Astrocyte (in vitro differentiated cells and primary cell): Measurements from ENCODE around the gene ZXDC. TPM values are rescaled to one million over a fixed set of nuclear protein-coding genes. Genes with fewer than 3 reads are reported as not detected.

Experiments
- DNase-seq: peaks from one replicate; pipeline ENCODE4 v3.0.0-alpha.2; 2010; ENCODE audit warnings: low read depth
- FAIRE-seq: peaks from 2 replicates; lab custom pipeline; 2011; peaks lifted over from hg19 to GRCh38; lab: Jason Lieb, UNC
- H2AFZ ChIP-seq: 2 replicates; pipeline ENCODE4 v1.6.0; 2012; ENCODE audit warnings: low read depth, low read length, inconsistent platforms
- H3K27ac ChIP-seq: 2 replicates; pipeline ENCODE4 v1.5.1; 2011; ENCODE audit warnings: low read depth, low read length, inconsistent platforms
- H3K27me3 ChIP-seq: 2 replicates; pipeline ENCODE4 v1.6.0; 2011; ENCODE audit warnings: low read length, inconsistent platforms; ENCODE audit not compliant: insufficient read depth
- H3K36me3 ChIP-seq: 2 replicates; pipeline ENCODE4 v1.5.1; 2011; ENCODE audit warnings: low read length, inconsistent platforms; ENCODE audit not compliant: insufficient read depth
- H3K4me1 ChIP-seq: 2 replicates; pipeline ENCODE4 v1.5.1; 2011; ENCODE audit warnings: low read length, inconsistent platforms; ENCODE audit not compliant: insufficient read depth
- H3K4me2 ChIP-seq: 2 replicates; pipeline ENCODE4 v1.6.0; 2012; ENCODE audit warnings: low read length, inconsistent platforms
- H3K4me3 ChIP-seq: 2 replicates; pipeline ENCODE4 v1.5.1; 2011; ENCODE audit warnings: low read depth, mild to moderate bottlenecking, low read length, inconsistent platforms; ENCODE audit not compliant: insufficient read depth
- H3K79me2 ChIP-seq: 2 replicates; pipeline ENCODE4 v1.6.0; 2012; ENCODE audit warnings: mild to moderate bottlenecking, low read length, inconsistent platforms; ENCODE audit not compliant: insufficient read depth
- H3K9ac ChIP-seq: 2 replicates; pipeline ENCODE4 v1.6.0; 2012; ENCODE audit warnings: mild to moderate bottlenecking, low read length, inconsistent platforms
- H3K9me3 ChIP-seq: 2 replicates; pipeline ENCODE4 v1.5.1; 2012; ENCODE audit warnings: low read depth, mild to moderate bottlenecking, low read length, inconsistent platforms; ENCODE audit not compliant: insufficient read depth
- H4K20me1 ChIP-seq: 2 replicates; pipeline ENCODE4 v1.6.0; 2012; ENCODE audit warnings: low read length, inconsistent platforms; ENCODE audit not compliant: insufficient read depth
- H3K27ac Mint-ChIP-seq: one replicate; pipeline ENCODE4 v1.8.0; 2021; ENCODE audit warnings: mild to moderate bottlenecking, mixed read lengths; ENCODE audit not compliant: unreplicated experiment
- H3K27me3 Mint-ChIP-seq: one replicate; pipeline ENCODE4 v1.8.0; 2021; ENCODE audit warnings: low read depth, mixed read lengths; ENCODE audit not compliant: unreplicated experiment
- H3K36me3 Mint-ChIP-seq: one replicate; pipeline ENCODE4 v1.8.0; 2021; ENCODE audit warnings: low read depth, mixed read lengths; ENCODE audit not compliant: unreplicated experiment
- H3K4me1 Mint-ChIP-seq: one replicate; pipeline ENCODE4 v1.8.0; 2021; ENCODE audit warnings: low read depth, mixed read lengths; ENCODE audit not compliant: unreplicated experiment
- H3K4me3 Mint-ChIP-seq: one replicate; pipeline ENCODE4 v1.8.0; 2021; ENCODE audit warnings: mild to moderate bottlenecking, moderate library complexity, mixed read lengths; ENCODE audit not compliant: unreplicated experiment
- H3K9me3 Mint-ChIP-seq: one replicate; pipeline ENCODE4 v1.8.0; 2021; ENCODE audit warnings: mild to moderate bottlenecking, mixed read lengths; ENCODE audit not compliant: unreplicated experiment
- EZH2 ChIP-seq: IDR thresholded peaks from 2 replicates; pipeline ENCODE4 v1.6.1; 2012; ENCODE audit warnings: mild to moderate bottlenecking, low read length, inconsistent platforms; ENCODE audit not compliant: insufficient read depth
- total RNA-seq: library from RNA; stranded (reverse); gene quantifications from 2 replicates; pipeline ENCODE4 v1.2.1, GENCODE V29; 2021
- TF ChIP-seq, protein P1 (sequence below): IDR thresholded peaks from 2 replicates; pipeline ENCODE4 v1.5.1; 2011; ENCODE audit warnings: low read depth, mild to moderate bottlenecking, inconsistent platforms, low read length, moderate library complexity; ENCODE audit not compliant: insufficient read depth

The ZXDC gene
- total RNA-seq, 1 donor from 2014 or later = 19.6 TPM

DNA sequence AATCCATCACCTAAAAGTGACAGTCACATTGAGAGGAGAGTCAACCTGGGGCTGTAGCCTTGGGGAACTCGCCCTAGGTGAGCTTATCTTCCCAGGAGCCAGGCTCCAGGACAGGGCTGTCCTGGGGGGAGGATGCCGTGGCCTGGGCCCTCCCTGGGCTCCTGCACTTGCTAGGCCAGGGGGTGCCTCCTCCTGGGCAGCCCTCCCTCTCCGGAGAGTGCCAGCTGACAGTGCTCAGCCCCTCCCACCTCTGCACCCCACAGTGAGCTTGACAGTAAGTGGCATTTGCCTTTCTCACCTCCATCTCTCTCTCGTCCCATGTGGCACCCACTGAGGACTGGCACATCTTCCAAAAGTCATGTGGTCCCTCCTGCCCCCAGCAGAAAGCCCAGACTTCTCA, 22.8 kb upstream of the ZXDC start:
- DNase-seq (no peak), FAIRE-seq (no peak)
- H3K79me2 ChIP-seq = no peaks in the 10 kb centered on the region
- no peaks in the 10 kb centered on the region for H3K36me3 ChIP-seq
- no peak overlapping the region for H3K4me2 ChIP-seq
- H3K27me3 Mint-ChIP-seq = peaks cover 9% of the 10 kb centered on the region
- no peaks in the 10 kb centered on the region for H3K9me3 Mint-ChIP-seq
- H3K9ac ChIP-seq = no peak overlapping the region
- no peaks in the 10 kb centered on the region for H3K9me3 ChIP-seq
- H3K4me1 Mint-ChIP-seq = no peaks in the 10 kb centered on the region
- no peaks in the 10 kb centered on the region for H4K20me1 ChIP-seq
- no peak overlapping the region for H2AFZ ChIP-seq
- H3K4me3 Mint-ChIP-seq = no peak overlapping the region
- TF ChIP-seq, protein P1, sequence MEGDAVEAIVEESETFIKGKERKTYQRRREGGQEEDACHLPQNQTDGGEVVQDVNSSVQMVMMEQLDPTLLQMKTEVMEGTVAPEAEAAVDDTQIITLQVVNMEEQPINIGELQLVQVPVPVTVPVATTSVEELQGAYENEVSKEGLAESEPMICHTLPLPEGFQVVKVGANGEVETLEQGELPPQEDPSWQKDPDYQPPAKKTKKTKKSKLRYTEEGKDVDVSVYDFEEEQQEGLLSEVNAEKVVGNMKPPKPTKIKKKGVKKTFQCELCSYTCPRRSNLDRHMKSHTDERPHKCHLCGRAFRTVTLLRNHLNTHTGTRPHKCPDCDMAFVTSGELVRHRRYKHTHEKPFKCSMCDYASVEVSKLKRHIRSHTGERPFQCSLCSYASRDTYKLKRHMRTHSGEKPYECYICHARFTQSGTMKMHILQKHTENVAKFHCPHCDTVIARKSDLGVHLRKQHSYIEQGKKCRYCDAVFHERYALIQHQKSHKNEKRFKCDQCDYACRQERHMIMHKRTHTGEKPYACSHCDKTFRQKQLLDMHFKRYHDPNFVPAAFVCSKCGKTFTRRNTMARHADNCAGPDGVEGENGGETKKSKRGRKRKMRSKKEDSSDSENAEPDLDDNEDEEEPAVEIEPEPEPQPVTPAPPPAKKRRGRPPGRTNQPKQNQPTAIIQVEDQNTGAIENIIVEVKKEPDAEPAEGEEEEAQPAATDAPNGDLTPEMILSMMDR = no peak
- TF ChIP-seq EZH2 = no peak
- no peaks in the 10 kb centered on the region for H3K36me3 Mint-ChIP-seq
- no peaks in the 10 kb centered on the region for H3K4me1 ChIP-seq
- peaks cover 2% of the 10 kb centered on the region for H3K27me3 ChIP-seq
- H3K27ac Mint-ChIP-seq = no peak overlapping the region
- no peak overlapping the region for H3K27ac ChIP-seq
- no peak overlapping the region for H3K4me3 ChIP-seq

DNA sequence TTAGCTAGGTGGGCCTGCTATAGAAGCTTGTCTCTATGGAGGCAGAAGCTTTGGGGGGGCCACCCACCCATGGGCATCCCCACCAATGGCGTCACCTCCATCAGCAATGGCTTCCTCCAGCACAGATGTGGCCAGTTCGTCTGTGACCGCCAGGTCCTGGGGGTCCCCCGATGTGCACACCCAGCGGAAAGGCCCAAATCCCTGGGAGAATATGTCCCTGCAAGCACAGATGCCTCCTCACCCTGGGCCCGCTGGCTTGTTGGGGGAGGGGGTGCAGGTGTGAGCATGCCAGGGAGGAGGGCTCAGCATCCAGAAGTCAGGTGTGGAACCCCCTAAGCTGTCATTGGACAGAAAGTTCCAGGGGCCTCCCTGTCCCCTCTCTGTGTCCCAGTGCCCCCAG, 22.3 kb upstream of the ZXDC start:
- no peak for TF ChIP-seq EZH2
- TF ChIP-seq, protein P1 = no peak
- no peaks in the 10 kb centered on the region for H3K79me2 ChIP-seq
- H3K4me1 Mint-ChIP-seq = no peaks in the 10 kb centered on the region
- no peak overlapping the region for H3K9ac ChIP-seq
- DNase-seq (no peak), FAIRE-seq (no peak)
- H4K20me1 ChIP-seq = no peaks in the 10 kb centered on the region
- no peak overlapping the region for H3K27ac ChIP-seq
- H3K4me3 Mint-ChIP-seq = no peak overlapping the region
- no peak overlapping the region for H2AFZ ChIP-seq
- H3K27ac Mint-ChIP-seq = no peak overlapping the region
- H3K9me3 Mint-ChIP-seq = no peaks in the 10 kb centered on the region
- no peaks in the 10 kb centered on the region for H3K4me1 ChIP-seq
- peaks cover 9% of the 10 kb centered on the region for H3K27me3 Mint-ChIP-seq
- H3K27me3 ChIP-seq = peaks cover 2% of the 10 kb centered on the region
- H3K36me3 Mint-ChIP-seq = no peaks in the 10 kb centered on the region
- H3K9me3 ChIP-seq = no peaks in the 10 kb centered on the region
- H3K36me3 ChIP-seq = no peaks in the 10 kb centered on the region
- no peak overlapping the region for H3K4me3 ChIP-seq
- no peak overlapping the region for H3K4me2 ChIP-seq

DNA sequence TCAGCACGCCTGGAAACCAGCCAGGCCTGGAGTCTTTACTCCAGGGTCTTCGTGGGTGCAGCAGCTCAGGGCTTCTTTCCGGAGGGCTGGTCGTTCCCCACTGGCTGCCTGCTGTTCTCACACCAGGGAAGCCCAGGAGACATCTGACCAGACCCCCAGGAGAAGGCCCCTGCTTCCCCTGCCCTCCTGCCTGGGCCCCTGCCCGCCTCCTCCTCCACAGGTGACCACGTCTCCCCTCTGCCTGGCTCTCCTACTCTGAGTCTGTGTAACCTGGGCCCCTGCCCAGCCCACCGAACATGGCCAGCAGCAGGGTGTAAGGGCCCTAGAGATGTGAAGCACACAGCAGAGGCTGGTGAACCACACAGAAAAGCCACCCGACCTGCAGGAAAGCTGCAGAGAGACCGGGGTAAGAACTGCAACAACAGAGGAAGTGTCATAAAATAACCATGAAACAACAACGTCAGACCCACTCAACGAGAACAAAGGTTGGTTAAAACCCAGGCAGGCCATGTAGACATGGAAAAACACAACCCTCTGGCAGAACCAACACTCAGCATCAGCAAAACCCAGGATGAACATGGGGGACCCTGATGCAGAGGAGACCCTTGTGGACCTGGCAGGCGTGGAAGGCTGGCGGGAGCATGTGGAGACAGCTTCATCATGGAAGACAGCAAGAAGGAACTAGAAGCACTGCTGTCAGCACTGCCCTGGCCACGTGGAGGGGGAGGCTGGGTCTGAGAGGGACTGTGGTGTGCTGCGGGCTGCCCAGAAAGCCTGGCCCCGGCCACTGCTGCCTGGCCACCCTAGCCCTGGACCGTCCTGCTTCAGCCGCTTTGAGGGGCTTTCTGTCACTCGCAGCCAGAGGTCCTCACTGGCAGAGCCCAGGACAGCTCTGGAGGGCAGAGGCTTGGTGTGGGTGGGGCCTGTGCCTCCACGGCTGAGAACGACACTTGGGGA, 21.5 kb upstream of the ZXDC start:
- Histone ChIP-seq H3K27me3 (peaks cover 2% of the 10 kb centered on the region), H3K79me2 (no peaks in the 10 kb centered on the region), H4K20me1 (no peaks in the 10 kb centered on the region), H3K4me2 (no peak overlapping the region), H3K27ac (no peak overlapping the region), H3K36me3 (no peaks in the 10 kb centered on the region), H3K4me3 (no peak overlapping the region), H3K4me1 (no peaks in the 10 kb centered on the region), H3K9me3 (no peaks in the 10 kb centered on the region), H2AFZ (no peak overlapping the region), H3K9ac (no peak overlapping the region)
- no peak for DNase-seq
- Mint-ChIP-seq H3K36me3 (no peaks in the 10 kb centered on the region), H3K27me3 (peaks cover 9% of the 10 kb centered on the region), H3K9me3 (no peaks in the 10 kb centered on the region), H3K4me3 (no peak overlapping the region), H3K27ac (no peak overlapping the region), H3K4me1 (no peaks in the 10 kb centered on the region)
- TF ChIP-seq, protein P1 = no peak
- TF ChIP-seq EZH2 = no peak
- FAIRE-seq = no peak
